Astrocyte of the hippocampus (primary cell): ENCODE results near the gene HAUS5.
"Not testable (repeated sequence)": the region's sequence is repeated elsewhere in the genome, so short reads cannot be mapped to it uniquely, and the experiment has no call there.

Source experiments
- DNase-seq: peaks from one replicate; pipeline ENCODE4 v3.0.0; 2011; ENCODE audit warnings: low read depth, low spot score

Gene HAUS5, protein sequence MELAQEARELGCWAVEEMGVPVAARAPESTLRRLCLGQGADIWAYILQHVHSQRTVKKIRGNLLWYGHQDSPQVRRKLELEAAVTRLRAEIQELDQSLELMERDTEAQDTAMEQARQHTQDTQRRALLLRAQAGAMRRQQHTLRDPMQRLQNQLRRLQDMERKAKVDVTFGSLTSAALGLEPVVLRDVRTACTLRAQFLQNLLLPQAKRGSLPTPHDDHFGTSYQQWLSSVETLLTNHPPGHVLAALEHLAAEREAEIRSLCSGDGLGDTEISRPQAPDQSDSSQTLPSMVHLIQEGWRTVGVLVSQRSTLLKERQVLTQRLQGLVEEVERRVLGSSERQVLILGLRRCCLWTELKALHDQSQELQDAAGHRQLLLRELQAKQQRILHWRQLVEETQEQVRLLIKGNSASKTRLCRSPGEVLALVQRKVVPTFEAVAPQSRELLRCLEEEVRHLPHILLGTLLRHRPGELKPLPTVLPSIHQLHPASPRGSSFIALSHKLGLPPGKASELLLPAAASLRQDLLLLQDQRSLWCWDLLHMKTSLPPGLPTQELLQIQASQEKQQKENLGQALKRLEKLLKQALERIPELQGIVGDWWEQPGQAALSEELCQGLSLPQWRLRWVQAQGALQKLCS

GRCh38 chr19:35612559-35613321 is at the start of gene HAUS5:
Gene HAUS5 (plus strand): TSS chr19:35612735. CDS start chr19:35612795, 60 bp downstream.
- DNase-seq: peak; percentile 98

DNA sequence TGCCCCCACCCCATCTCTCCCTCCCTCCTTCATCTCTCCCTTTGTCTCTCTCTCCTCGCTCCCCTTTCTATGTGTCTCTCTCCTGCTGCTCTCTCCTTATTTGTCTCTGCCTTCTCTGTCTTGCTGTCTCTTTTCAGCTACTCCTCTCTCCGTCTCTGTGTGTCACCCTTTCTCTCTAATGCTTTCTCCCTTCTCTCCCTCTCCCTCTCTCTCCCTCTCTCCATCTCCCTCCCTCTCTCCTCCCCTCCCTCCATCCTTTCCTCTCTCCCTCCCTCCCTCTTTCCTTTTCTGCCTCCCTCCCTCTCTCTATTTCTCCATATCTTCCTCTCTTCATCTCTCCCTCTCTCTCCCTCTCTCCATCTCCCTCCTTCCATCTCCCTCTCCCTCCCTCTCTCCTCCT is 49.8 kb upstream of the HAUS5 start:
- no peak for DNase-seq

DNA sequence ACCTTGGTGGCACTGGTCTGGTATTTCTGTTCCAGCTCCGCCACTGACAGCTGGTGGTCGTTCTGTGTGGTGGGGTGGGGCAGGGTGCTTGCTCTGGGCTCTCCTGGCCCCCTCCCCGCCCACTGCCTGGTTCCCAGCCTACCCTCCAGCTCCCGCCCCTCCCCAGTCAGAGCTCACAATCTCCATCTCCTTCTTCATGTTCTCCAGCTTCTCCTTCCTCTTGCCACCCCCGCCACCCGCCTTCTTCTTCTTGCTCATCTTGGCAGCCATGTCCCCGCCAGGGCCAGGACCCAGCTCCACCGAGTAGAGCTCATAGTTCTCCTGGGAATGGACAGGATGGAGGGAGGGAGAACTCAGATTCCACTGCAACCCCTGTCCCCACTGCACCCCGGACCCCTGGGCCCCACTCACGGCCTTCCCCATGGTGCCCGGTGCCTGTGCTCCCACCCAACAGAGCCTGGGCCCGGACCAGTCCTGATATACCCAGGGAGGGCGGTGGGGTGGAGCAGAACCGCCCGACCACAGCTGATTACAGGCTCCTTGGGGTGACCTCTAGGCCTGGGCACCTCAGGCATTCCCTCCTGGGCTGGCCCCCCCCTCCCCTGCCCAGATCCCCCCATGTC is 49.2 kb upstream of the HAUS5 start, which contains the start of gene ATP4A:
ATP4A (minus strand) TSS at position 452 of the 623 bp plus-strand sequence; CDS start at position 423, 29 bp downstream.
- DNase-seq: no peak

DNA sequence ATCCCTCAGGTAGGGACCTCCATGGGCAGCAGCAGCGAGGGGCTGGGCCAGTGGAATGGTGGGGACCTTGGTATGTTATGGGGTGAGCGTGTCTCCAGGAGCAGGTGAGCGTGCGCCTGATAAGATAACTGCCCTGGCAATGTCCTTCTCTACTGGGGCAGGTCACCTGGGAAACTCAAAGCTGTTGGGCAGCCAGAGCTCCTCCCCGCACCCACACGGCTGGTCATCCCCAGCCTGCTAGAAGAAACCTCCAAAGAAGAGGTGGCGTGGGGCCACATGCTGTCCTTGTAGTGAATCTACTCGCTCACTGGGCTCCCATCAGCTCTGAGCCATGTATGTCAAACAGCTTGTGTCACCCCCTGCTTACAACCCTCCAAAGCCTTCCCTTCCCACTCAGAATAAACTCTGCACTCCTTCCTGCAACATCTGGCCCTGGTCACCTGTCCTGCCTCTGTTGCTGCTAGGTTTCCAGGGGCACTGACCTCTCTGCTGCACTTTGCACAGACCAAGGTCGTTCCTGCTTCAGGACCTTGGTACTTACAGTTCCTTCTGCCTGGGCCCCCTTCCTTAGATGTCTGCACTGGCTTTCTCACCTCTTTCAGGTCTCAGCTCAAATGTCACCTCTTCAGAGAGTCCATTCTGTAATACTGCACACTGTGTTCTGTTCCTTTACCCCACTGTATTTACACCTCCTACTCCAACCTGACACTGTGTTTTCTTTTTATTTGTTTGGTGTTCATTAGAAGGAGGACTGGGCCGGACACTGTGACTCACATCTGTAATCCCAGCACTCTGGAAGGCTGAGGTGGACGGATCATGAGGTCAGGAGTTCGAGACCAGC is 47.3 kb upstream of the HAUS5 start:
- no peak for DNase-seq

DNA sequence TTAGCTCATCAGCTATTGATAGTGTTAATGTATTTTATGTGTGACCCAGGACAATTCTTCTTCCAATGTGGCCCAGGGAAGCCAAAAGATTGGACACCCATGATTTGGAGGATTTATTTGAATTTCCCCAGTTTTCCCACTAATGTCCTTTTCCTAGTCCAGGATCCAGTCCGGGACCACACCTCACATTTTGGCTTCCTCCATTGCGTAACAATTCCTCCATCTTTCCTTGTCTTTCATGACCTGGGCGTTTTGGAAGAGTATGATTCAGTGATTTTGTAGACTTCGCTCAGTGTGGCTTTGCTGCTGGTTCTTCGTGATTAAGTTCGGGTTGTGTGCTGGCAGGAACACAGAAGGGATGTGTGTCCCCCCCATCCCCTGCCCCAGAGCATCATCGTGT is 45.8 kb upstream of the HAUS5 start:
- no peak for DNase-seq

GRCh38 chr19:35569281-35569781 is 43.2 kb upstream of the HAUS5 start:
- DNase-seq: no peak

GRCh38 chr19:35571406-35571965 is 41.0 kb upstream of the HAUS5 start:
- no peak for DNase-seq

- DNase-seq: no peak
These were observed 34.6 kb upstream of the HAUS5 start for GRCh38 chr19:35577918-35578317.

DNA sequence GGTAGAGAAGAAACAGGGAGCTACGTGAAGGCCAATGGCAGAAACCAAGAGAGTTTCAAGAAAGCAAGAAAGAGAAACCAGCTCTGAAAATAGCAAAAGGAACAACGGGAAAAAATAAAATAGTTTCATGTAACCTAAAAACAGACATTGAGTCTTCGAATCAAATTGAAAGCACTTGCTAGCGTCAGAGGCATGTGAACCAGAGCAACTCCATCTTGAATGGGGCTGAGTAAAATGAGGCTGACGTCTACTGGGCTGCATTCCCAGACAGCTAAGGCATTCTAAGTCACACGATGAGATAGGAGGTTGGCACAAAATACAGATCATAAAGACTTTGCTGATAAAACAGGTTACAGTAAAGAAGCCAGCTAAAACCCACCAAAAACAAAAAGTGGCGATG is 33.8 kb upstream of the HAUS5 start:
- no peak for DNase-seq

DNA sequence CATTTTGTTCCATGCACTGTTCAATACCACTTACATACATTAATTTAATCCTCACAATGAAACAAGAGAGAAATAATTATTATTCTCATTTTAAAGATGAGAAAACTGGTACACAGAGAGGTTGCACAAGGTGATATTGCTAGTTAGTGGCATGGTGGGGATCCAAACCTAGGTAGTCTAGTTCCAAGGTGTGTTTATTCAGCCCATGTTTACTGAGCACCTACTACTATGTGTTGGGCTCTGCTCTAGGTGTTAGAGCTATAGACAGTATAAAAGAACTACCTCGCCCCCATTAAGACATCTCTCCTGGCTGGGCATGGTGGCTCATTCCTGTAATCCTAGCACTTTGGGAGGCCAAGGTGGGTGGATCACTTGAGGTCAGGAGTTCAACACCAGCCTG is 29.8 kb upstream of the HAUS5 start:
- no peak for DNase-seq

- no peak for DNase-seq
These were observed 26.7 kb upstream of the HAUS5 start, which contains the start of gene PMIS2 for GRCh38 chr19:35585848-35586247. Gene PMIS2 (plus strand): TSS chr19:35586173. CDS start chr19:35586260, 87 bp downstream.

- peak; percentile 13 for DNase-seq
These were observed 25.2 kb upstream of the HAUS5 start for GRCh38 chr19:35587321-35587720.

DNA sequence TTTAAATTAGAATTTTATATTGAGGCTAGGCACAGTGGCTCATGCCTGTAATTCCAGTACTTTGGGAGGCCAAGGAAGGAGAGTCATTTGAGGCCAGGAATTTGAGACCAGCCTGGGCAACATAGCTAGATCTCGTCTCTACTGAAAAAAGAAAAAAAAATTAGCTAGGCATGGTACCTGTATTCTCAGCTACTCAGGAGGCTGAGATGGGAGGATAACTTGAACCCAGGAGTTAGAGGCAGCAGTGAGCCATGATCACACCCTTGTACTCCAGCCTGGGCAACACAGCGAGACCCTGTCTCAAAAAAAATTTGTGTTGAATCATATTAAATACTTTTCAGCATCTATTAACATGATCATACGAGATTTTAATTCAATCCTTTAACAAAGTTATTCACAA is 21.7 kb upstream of the HAUS5 start:
- no peak for DNase-seq

DNA sequence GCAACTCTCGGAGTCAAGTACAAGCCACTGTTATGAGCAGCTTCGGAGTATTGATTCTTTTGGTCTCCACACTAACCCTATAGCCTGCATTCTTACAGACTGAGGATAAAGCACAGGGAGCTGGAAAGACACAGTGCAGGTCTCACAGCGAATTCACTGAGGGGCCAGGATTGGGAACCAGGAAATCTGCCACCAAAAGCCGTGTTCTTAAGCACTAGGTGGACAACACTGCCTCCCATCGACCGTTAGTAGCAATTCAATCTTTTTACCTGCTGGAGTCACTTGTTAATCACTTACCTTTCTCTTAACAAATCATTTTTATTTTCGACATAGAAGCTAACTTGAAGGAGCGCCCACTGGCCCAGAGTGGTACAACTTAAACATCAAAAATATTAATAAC is 20.3 kb upstream of the HAUS5 start:
- peak; percentile 22 for DNase-seq

- DNase-seq: not testable (repeated sequence)
These were observed 17.5 kb upstream of the HAUS5 start for GRCh38 chr19:35595026-35595425.

GRCh38 chr19:35595928-35596327 is 16.6 kb upstream of the HAUS5 start:
- no peak for DNase-seq

DNA sequence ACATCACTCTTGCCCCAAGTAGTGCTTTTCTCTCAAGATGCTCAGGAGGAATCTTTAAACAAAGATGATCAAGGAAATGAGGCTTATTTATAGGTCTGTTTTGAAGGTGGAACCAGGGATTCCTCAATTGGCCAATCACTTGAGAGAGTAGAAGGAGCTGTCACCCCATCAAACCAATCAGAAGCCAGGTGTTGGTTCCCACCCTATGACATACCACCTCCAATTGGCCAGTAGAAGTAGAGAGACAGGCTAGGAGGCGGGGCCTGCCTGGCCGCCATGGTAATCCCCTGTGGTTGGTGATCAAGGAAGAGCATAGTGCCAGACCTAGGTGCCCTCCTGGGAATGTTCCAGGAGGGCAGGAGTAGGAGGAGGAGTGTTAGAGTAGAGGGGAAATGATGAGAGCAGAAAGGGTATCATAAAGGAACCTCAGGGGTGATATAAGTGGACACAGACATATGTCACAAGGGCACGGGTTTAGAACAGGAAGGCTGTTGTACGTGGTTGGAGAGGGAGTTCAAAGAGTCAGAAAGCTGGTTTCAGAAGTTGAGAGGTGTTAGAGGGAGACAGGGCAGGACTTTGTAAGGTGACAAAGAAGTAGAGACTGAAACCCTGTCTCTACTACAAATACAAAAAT is 16.1 kb upstream of the HAUS5 start:
- no peak for DNase-seq

GRCh38 chr19:35601971-35602370 is 10.6 kb upstream of the HAUS5 start:
- no peak for DNase-seq

GRCh38 chr19:35604436-35604835 is 8.1 kb upstream of the HAUS5 start:
- DNase-seq: not testable (repeated sequence)

DNA sequence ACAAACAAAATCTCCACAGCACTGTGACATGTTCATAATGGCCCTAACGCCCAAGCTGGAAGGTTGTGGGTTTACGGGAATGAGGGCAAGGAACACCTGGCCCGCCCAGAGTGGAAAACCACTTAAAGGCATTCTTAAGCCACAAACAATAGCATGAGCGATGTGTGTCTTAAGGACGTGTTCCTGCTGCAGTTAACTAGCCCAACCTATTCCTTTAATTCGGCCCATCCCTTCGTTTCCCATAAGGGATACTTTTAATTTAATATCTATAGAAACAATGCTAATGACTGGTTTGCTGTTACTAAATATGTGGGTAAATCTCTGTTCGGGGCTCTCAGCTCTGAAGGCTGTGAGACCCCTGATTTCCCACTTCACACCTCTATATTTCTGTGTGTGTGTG is 5.4 kb upstream of the HAUS5 start:
- not testable (repeated sequence) for DNase-seq
